Prostate gland (tissue), 2 donors: ENCODE measurements around the gene SPEF1. TPM values are rescaled to one million over a fixed set of nuclear protein-coding genes. Genes with fewer than 3 reads are reported as not detected.

ENCODE experiments used
- DNase-seq: peaks from one replicate; pipeline ENCODE4 v3.0.0-alpha.2; 2019; ENCODE audit warnings: low spot score
- H3K27ac ChIP-seq, 2 donors: fragments of 200-600 bp; sonication (generic); 2 replicates each; pipeline ENCODE4 v1.5.1; 2017 to 2019
- H3K27me3 ChIP-seq: fragments of 200-600 bp; sonication (generic); replicated peaks from 2 replicates; pipeline ENCODE4 v1.5.1; 2019; ENCODE audit not compliant: insufficient read depth
- H3K36me3 ChIP-seq, 2 donors: fragments of 200-600 bp; sonication (generic); 1 replicate in 1 of 2; 2 replicates in 1 of 2; pipeline versions ENCODE4 v1.5.1 to v1.8.1; 2017 to 2019
- H3K4me1 ChIP-seq: fragments of 200-600 bp; sonication (generic); replicated peaks from 2 replicates; pipeline ENCODE4 v1.5.1; 2019
- H3K4me3 ChIP-seq, 2 donors: fragments of 200-600 bp; sonication (generic); 2 replicates each; pipeline ENCODE4 v1.5.1; 2017 to 2019
- H3K9me3 ChIP-seq: fragments of 200-600 bp; sonication (generic); 2 replicates; pipeline ENCODE4 v1.5.1; 2017
- POLR2A ChIP-seq: fragments of 450-650 bp; IDR thresholded peaks from one replicate; pipeline ENCODE4 v1.6.1; 2016; ENCODE audit warnings: antibody characterized with exemption, mild to moderate bottlenecking
- POLR2AphosphoS5 ChIP-seq: sonication (generic); formaldehyde crosslinking; IDR thresholded peaks from one replicate; pipeline ENCODE4 v1.6.1; 2017; ENCODE audit warnings: antibody characterized with exemption
- WGBS: methylation state at CpG from one replicate; pipeline ENCODE4 v1.1.5; 2018; 5-methylcytosine and 5-hydroxymethylcytosine counted together
- intact Hi-C: fragments of 100-400 bp; cut with DNase I; formaldehyde crosslinking; loops from one replicate; pipeline ENCODE4 v1.14.2; 2022
- total RNA-seq, 2 donors: library from RNA; depleted of rRNA; stranded (reverse); fragments of >200 nt; gene quantifications; one replicate each; pipeline ENCODE4 v1.1.0, GENCODE V29; 2016
- TF ChIP-seq, protein P1 (sequence below), 4 experiments: fragments of 200-600 bp in 2 of 4; fragments of 450-650 bp in 2 of 4; sonication (generic) in 2 of 4; IDR thresholded peaks; 1 replicate in 3 of 4; 2 replicates in 1 of 4; pipeline ENCODE4 v1.5.1; 2016 to 2019; ENCODE audit warnings: antibody characterized with exemption in 4 of 4, mild to moderate bottlenecking in 2 of 4, moderate library complexity in 2 of 4

Gene SPEF1
- total RNA-seq, 2 donors from 2014 or later: 1.6 TPM; not detected in 1

- Histone ChIP-seq H3K27ac (peak overlapping the region; percentile 82 to 87), H3K27me3 (no peaks in the 10 kb centered on the region), H3K4me1 (peaks cover 10% of the 10 kb centered on the region), H3K4me3 (no peak overlapping the region), H3K9me3 (no peaks in the 10 kb centered on the region), H3K36me3 (no peaks in the 10 kb centered on the region)
- 95% methylated on average over 3 of the region's 3 CpGs for WGBS
- DNase-seq: no peak
- TF ChIP-seq POLR2A (no peak), POLR2AphosphoS5 (no peak)
- TF ChIP-seq, protein P1, sequence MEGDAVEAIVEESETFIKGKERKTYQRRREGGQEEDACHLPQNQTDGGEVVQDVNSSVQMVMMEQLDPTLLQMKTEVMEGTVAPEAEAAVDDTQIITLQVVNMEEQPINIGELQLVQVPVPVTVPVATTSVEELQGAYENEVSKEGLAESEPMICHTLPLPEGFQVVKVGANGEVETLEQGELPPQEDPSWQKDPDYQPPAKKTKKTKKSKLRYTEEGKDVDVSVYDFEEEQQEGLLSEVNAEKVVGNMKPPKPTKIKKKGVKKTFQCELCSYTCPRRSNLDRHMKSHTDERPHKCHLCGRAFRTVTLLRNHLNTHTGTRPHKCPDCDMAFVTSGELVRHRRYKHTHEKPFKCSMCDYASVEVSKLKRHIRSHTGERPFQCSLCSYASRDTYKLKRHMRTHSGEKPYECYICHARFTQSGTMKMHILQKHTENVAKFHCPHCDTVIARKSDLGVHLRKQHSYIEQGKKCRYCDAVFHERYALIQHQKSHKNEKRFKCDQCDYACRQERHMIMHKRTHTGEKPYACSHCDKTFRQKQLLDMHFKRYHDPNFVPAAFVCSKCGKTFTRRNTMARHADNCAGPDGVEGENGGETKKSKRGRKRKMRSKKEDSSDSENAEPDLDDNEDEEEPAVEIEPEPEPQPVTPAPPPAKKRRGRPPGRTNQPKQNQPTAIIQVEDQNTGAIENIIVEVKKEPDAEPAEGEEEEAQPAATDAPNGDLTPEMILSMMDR (IDR thresholded peaks at IDR 0.05): no peak
- intact Hi-C loops: no loop called here
These were observed 27.3 kb upstream of the SPEF1 start for GRCh38 chr20:3808544-3808943.

GRCh38 chr20:3804781-3805180 is 23.5 kb upstream of the SPEF1 start:
- Histone ChIP-seq H3K27ac (no peak overlapping the region), H3K4me3 (no peak overlapping the region), H3K36me3 (no peaks in the 10 kb centered on the region), H3K27me3 (no peaks in the 10 kb centered on the region), H3K9me3 (no peaks in the 10 kb centered on the region), H3K4me1 (peaks cover 5% of the 10 kb centered on the region)
- TF ChIP-seq POLR2AphosphoS5 (no peak), POLR2A (no peak)
- TF ChIP-seq, protein P1 (IDR thresholded peaks at IDR 0.05): no peak
- intact Hi-C loops: no loop called here
- 91% methylated on average over 11 of the region's 11 CpGs for whole genome bisulfite sequencing
- DNase-seq: no peak

DNA sequence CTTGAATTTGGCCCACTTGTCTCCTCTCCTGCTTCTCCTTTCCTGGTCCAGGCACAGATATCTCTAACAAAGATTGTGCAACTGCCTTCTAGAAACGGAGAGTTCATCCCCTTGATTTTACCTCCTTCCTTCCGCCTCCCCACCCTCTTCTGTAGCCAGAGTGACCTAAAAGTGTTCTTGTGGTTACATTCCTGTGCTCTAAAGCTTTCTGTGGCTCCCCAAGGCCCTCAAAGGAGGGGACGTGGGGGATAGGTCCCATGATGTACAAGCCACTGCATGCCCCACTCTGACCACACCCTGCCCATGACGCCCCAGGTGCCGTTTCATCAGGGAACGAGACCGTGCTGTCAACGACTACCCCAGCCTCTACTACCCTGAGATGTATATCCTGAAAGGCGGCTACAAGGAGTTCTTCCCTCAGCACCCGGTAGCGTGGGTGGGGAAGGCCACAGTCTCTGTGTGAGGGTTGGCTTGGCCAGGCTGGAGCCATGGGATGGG is 23.1 kb upstream of the SPEF1 start:
- intact Hi-C loops: no loop called here
- Histone ChIP-seq H3K4me3 (no peak overlapping the region), H3K9me3 (no peaks in the 10 kb centered on the region), H3K27ac (no peak overlapping the region), H3K27me3 (no peaks in the 10 kb centered on the region), H3K36me3 (no peaks in the 10 kb centered on the region), H3K4me1 (peaks cover 5% of the 10 kb centered on the region)
- 76% methylated on average over 11 of the region's 11 CpGs for WGBS
- no peak for DNase-seq
- TF ChIP-seq, protein P1 (IDR thresholded peaks at IDR 0.05): no peak
- no peak for TF ChIP-seq POLR2AphosphoS5
- TF ChIP-seq POLR2A: no peak

GRCh38 chr20:3803854-3804253 is 22.6 kb upstream of the SPEF1 start:
- no peak for TF ChIP-seq POLR2A
- TF ChIP-seq, protein P1 (IDR thresholded peaks at IDR 0.05): no peak
- no peak for TF ChIP-seq POLR2AphosphoS5
- Histone ChIP-seq H3K4me3 (no peak overlapping the region), H3K27ac (no peak overlapping the region), H3K4me1 (peaks cover 5% of the 10 kb centered on the region), H3K36me3 (no peaks in the 10 kb centered on the region), H3K27me3 (no peaks in the 10 kb centered on the region), H3K9me3 (no peaks in the 10 kb centered on the region)
- intact Hi-C loops: no loop called here
- DNase-seq: no peak
- WGBS: 87% methylated on average over 6 of the region's 6 CpGs

- intact Hi-C loops: no loop called here
- H3K36me3 ChIP-seq: no peaks in the 10 kb centered on the region
- H3K4me3 ChIP-seq: no peak overlapping the region
- no peak overlapping the region for H3K27ac ChIP-seq
- DNase-seq: no peak
- H3K27me3 ChIP-seq: no peaks in the 10 kb centered on the region
- peaks cover 5% of the 10 kb centered on the region for H3K4me1 ChIP-seq
- TF ChIP-seq, protein P1 (IDR thresholded peaks at IDR 0.05): no peak
- TF ChIP-seq POLR2A (no peak), POLR2AphosphoS5 (no peak)
- 97% methylated on average over 14 of the region's 14 CpGs for WGBS
- no peaks in the 10 kb centered on the region for H3K9me3 ChIP-seq
These were observed 22.0 kb upstream of the SPEF1 start for GRCh38 chr20:3803289-3803688.
